ENCODE results near the gene PLA2G4E.

The PLA2G4E gene

DNA sequence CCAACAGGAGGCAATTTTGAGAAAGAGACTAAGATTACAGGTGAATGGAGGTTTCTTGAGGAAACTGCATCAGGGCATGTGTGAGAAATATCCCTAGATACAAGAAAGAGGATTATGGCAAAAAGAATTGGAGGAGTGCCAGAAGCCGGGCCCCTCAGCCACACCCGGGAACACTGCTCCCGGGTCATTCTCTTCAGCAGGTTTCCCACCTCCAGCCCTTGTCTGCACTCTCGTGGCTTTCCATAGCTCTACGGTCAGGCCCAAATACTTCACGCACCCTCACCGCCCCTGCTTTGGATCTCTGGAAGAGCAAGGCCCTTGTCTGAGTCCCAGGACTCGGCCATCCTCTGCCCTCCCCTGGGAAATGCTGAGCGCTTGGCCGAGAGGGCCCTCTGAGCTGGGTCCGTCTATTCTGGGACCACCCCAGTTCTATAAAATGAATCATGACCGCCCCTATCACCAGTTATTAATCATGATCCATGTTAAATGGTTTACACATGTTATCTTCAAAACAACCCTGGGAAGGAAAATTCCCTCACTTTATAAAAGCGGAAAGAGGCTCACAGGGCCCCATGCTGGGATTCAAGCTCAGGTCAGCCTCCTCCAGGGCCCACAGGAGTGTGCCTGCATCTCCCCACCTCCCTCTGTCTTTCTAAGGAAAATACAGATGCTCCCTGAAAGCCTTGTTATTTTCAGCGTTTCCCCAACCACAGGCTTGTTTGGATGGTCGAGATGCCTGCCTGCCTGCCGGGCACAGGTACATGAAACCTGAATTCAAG lies 88.1 kb downstream of the PLA2G4E start:
- no peak for DNase-seq

DNA sequence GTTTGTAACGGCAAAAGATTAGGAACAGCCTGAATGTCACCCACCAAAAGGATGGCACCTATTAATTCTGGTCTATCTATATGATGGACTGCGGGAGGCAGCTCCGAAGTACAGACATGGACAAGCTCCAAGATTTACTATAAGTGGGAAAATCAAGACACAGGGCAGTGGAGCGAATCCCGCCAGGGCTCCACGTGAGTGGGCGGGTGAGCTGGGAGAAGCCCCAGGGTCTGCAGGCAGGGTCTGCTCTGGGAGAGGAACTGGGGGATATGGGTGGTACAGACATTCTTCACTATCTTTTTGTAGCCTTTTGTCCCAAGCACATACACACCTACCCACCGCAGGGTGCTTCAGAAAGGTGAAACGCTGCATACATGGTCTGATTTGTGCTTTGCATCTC lies 88.7 kb downstream of the PLA2G4E start:
- no peak for DNase-seq
